Measurements from ENCODE around the gene KCNJ10. TPM values are rescaled to one million over a fixed set of nuclear protein-coding genes. Genes with fewer than 3 reads are reported as not detected.

KCNJ10 gene
- total and polyA plus RNA-seq, 2 of the 13 experiments (the other 11 are each of a cell fraction or from before 2014, with no cell fraction given) = 4.4 to 10.3 TPM

- H3K4me1 ChIP-seq (ENCODE audit: insufficient read depth, low read length) = no peaks in the 10 kb centered on the region
- 83% methylated on average over 5 of the region's 5 CpGs for WGBS (ENCODE audit: low lambda C conversion rate)
- TF ChIP-seq HOXA7 (CRISPR knock-in tag; IDR thresholded peaks at IDR 0.05) = no peak
- no peak for TF ChIP-seq BCL6 (CRISPR knock-in tag; IDR thresholded peaks at IDR 0.05)
- no peak for TF ChIP-seq RELA (CRISPR knock-in tag; IDR thresholded peaks at IDR 0.05)
- no peak for TF ChIP-seq POGZ (CRISPR knock-in tag; IDR thresholded peaks at IDR 0.05)
- no peak for TF ChIP-seq ZFP91 (CRISPR knock-in tag; IDR thresholded peaks at IDR 0.05; ENCODE audit: borderline replicate concordance)
- TF ChIP-seq MAX (IDR thresholded peaks at IDR 0.05) = no peak
- no peak for TF ChIP-seq ETV6 (CRISPR knock-in tag; conservative IDR thresholded peaks at IDR 0.05)
- TF ChIP-seq BRF2 (CRISPR knock-in tag; IDR thresholded peaks at IDR 0.05) = no peak
- no peak for TF ChIP-seq THYN1 (CRISPR knock-in tag; IDR thresholded peaks at IDR 0.05; ENCODE audit: borderline replicate concordance, low read depth)
- TF ChIP-seq FOXP1 (IDR thresholded peaks at IDR 0.05) = no peak
- TF ChIP-seq FOXP1 (CRISPR knock-in tag; IDR thresholded peaks at IDR 0.05) = no peak
- no peak for TF ChIP-seq KDM3A (CRISPR knock-in tag; IDR thresholded peaks at IDR 0.05; ENCODE audit: low read depth)
- no peak for TF ChIP-seq FOXO1 (CRISPR knock-in tag; IDR thresholded peaks at IDR 0.05)
- no peak for TF ChIP-seq FOXA1 (IDR thresholded peaks at IDR 0.05)
- no peak for TF ChIP-seq FOXA1 (CRISPR knock-in tag; IDR thresholded peaks at IDR 0.05)
- TF ChIP-seq NR1H2 (CRISPR knock-in tag; IDR thresholded peaks at IDR 0.05; ENCODE audit: borderline replicate concordance, low read depth) = no peak
- no peak for TF ChIP-seq SP5 (CRISPR knock-in tag; IDR thresholded peaks at IDR 0.05; ENCODE audit: borderline replicate concordance, low read depth)
- TF ChIP-seq CCDC6 (CRISPR knock-in tag; IDR thresholded peaks at IDR 0.05) = no peak
- TF ChIP-seq RFX3 (CRISPR knock-in tag; IDR thresholded peaks at IDR 0.05) = no peak
- TF ChIP-seq ZFP82 (CRISPR knock-in tag; IDR thresholded peaks at IDR 0.05; ENCODE audit: borderline replicate concordance) = no peak
- no peak for TF ChIP-seq NR2C2 (CRISPR knock-in tag; IDR thresholded peaks at IDR 0.05; ENCODE audit: borderline replicate concordance)
- no peak for TF ChIP-seq NCOA2 (CRISPR knock-in tag; IDR thresholded peaks at IDR 0.05)
- no peaks in the 10 kb centered on the region for H3K27me3 ChIP-seq (ENCODE audit: control insufficient read depth in 1 of 2, insufficient read depth in 2 of 2, low read length in 2 of 2)
- ATAC-seq = no peak
- H3K36me3 ChIP-seq (replicated peaks in 1 of 2; ENCODE audit: control insufficient read depth in 1 of 2, insufficient read depth in 2 of 2, low read length in 2 of 2) = peaks cover 4 to 6% of the 10 kb centered on the region in 2 experiments; a peak in 1 of 5 replicates
- CTCF ChIA-PET (ENCODE audit: low intra/inter-chr PET ratio, low total read pairs) = interaction anchor here (1.6 kb wide), 1 partner anchor 39 kb away, joined by 7 read pairs; no protein-coding TSS in a partner anchor
- H3K27ac ChIP-seq (ENCODE audit: extremely low read length, insufficient read depth, low read length) = no peak overlapping the region
- H3K4me2 ChIP-seq (ENCODE audit: low read depth, low read length) = no peak overlapping the region
- H3K79me2 ChIP-seq (ENCODE audit: insufficient read depth, low read length) = no peaks in the 10 kb centered on the region
- H4K20me1 ChIP-seq (ENCODE audit: insufficient read depth, low read length) = no peaks in the 10 kb centered on the region
- no TSS peak for BruUV-seq (replicated peaks)
- no peak overlapping the region for H3K9ac ChIP-seq (ENCODE audit: insufficient read depth, low read depth, low read length)
- intact Hi-C loops (cut with micrococcal nuclease; ENCODE audit: unreplicated experiment) = no loop called here
- in situ Hi-C loops (cut with HindIII; ENCODE audit: extremely low pct_ligation_motif_present, low pct_unique_long_range_greater_than_20kb) = no loop called here
- H3K9me3 ChIP-seq (ENCODE audit: low read length) = no peaks in the 10 kb centered on the region
- no peak overlapping the region for H3K4me3 ChIP-seq (replicated peaks in 1 of 3; ENCODE audit: insufficient read depth in 1 of 3, low read depth in 2 of 3, low read length in 3 of 3)
- POLR2A ChIA-PET = no interaction called here
- DNase-seq (ENCODE audit: low spot score) = no peak
- no peak for FAIRE-seq
- no peak overlapping the region for H2AFZ ChIP-seq (ENCODE audit: low read length)
Measured at GRCh38 chr1:160086456-160086892, 16.5 kb upstream of the KCNJ10 start.

Data from HepG2 (cell line).